Activated naive CD8-positive, alpha-beta T cell treated with anti-CD3 and anti-CD28 coated beads, Interleukin-2, amount 10 ng/mL, durations not matched to agents 7 days and 5 days (primary cell): ENCODE data around the gene MRPL10. TPM values are rescaled to one million over a fixed set of nuclear protein-coding genes. Genes with fewer than 3 reads are reported as not detected.
"Not testable (repeated sequence)": the region's sequence is repeated elsewhere in the genome, so short reads cannot be mapped to it uniquely, and the experiment has no call there.

Experiments
- ATAC-seq: fragments of 150-1000 bp; cut with Tn5 transposase; one replicate; pipeline ENCODE4 v1.10.0; 2021; ENCODE audit warnings: low read depth, moderate library complexity
- POLR2A ChIA-PET: fragments of 350-600 bp; sonication (Branson Sonifier 250); formaldehyde crosslinking; loops from one replicate; lab custom pipeline; 2021; ENCODE audit warnings: antibody characterized with exemption; lab: Charles Lee
- DNase-seq: peaks from one replicate; pipeline ENCODE4 v3.0.0; 2021
- H3K27ac Mint-ChIP-seq: one replicate; pipeline ENCODE4 v1.8.0; 2022; ENCODE audit warnings: mild to moderate bottlenecking, mixed read lengths
- H3K27me3 Mint-ChIP-seq: one replicate; pipeline ENCODE4 v1.8.0; 2022; ENCODE audit warnings: mild to moderate bottlenecking, moderate library complexity, mixed read lengths
- H3K36me3 Mint-ChIP-seq: one replicate; pipeline ENCODE4 v1.8.0; 2021; ENCODE audit warnings: mild to moderate bottlenecking, mixed read lengths
- H3K4me1 Mint-ChIP-seq: one replicate; pipeline ENCODE4 v1.8.0; 2021; ENCODE audit warnings: mixed read lengths
- H3K4me3 Mint-ChIP-seq: one replicate; pipeline ENCODE4 v1.8.0; 2022; ENCODE audit warnings: mild to moderate bottlenecking, moderate library complexity, mixed read lengths
- H3K9me3 Mint-ChIP-seq: one replicate; pipeline ENCODE4 v1.8.0; 2021; ENCODE audit warnings: mixed read lengths
- total RNA-seq, 2 experiments: library from RNA; stranded (reverse); gene quantifications; one replicate each; pipeline ENCODE4 v1.2.3, GENCODE V29; 2021

The MRPL10 gene
- total RNA-seq, 2 experiments from 2014 or later, result 49.7 to 50.3 TPM

- H3K4me1 Mint-ChIP-seq, result peaks cover 7% of the 10 kb centered on the region
- POLR2A ChIA-PET, result no interaction called here
- H3K4me3 Mint-ChIP-seq, result no peak overlapping the region
- H3K36me3 Mint-ChIP-seq, result no peaks in the 10 kb centered on the region
- no peak for DNase-seq
- no peak for ATAC-seq
- H3K27me3 Mint-ChIP-seq, result peaks cover 52% of the 10 kb centered on the region
- peaks cover 9% of the 10 kb centered on the region for H3K9me3 Mint-ChIP-seq
- no peak overlapping the region for H3K27ac Mint-ChIP-seq
These were observed 56.3 kb downstream of the MRPL10 start for GRCh38 chr17:47774987-47775580.

DNA sequence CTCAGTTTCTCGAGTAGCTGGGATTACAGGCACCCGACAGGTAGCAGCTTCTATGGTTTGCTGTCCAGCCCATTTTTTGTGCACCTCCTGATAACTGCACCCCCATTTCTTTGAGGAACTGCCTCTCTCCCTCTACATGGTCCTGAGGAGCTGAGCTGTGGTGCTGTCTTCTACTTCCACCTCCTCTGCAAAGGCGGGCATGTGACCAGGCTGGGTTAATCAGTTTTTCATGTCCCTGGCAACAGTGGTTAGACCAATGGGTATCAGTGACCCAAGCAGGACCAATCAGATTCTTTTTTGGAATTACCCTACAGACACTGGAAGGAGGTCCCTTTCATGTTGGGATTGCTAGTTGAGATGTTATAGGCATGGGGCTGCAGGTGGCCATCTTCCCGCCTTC is 57.0 kb downstream of the MRPL10 start:
- Mint-ChIP-seq H3K4me1 (peaks cover 7% of the 10 kb centered on the region), H3K4me3 (no peak overlapping the region), H3K27ac (no peak overlapping the region), H3K36me3 (no peaks in the 10 kb centered on the region), H3K9me3 (peaks cover 9% of the 10 kb centered on the region), H3K27me3 (peaks cover 44% of the 10 kb centered on the region)
- POLR2A ChIA-PET, result interaction anchor here (1.1 kb wide), 1 partner anchor 30 kb away, joined by 3 read pairs; no protein-coding TSS in a partner anchor
- DNase-seq (no peak), ATAC-seq (no peak)

DNA sequence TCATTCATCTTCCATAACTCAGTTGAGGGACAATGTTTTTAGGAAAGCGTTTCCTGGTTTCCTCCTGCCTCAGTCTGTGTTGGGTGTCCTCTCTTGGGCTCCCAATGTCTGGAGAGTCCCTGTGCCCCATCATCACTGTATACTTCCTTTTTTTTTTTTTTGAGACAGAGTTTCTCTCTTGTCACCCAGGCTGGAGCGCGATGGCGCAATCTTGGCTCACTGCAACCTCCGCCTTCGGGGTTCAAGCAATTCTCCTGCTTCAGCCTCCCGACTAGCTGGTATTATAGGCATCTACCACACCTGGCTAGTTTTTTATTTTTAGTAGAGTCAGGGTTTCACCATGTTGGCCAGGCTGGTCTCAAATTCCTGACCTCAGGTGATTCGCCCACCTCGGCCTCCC is 57.7 kb downstream of the MRPL10 start:
- not testable (repeated sequence) for H3K4me1 Mint-ChIP-seq, ATAC-seq, DNase-seq, H3K4me3 Mint-ChIP-seq, H3K9me3 Mint-ChIP-seq, H3K27ac Mint-ChIP-seq, H3K36me3 Mint-ChIP-seq
- POLR2A ChIA-PET, result interaction anchor here (1.1 kb wide), 1 partner anchor 31 kb away, joined by 3 read pairs; no protein-coding TSS in a partner anchor
- H3K27me3 Mint-ChIP-seq, result peaks cover 42% of the 10 kb centered on the region

Other genes starting within 250 kb of the MRPL10 start
- gene KPNB1, start 181.6 kb downstream of the MRPL10 start, total RNA-seq, result 100 to 1,000 TPM; 335 TPM
- 1 to 10 TPM; 8.0 to 8.9 TPM for gene TBKBP1, start 137.4 kb downstream of the MRPL10 start, total RNA-seq
- 10 to 100 TPM; 20.7 to 22.8 TPM for gene TBX21, start 98.3 kb downstream of the MRPL10 start, total RNA-seq
- 10 to 100 TPM; 50.8 to 50.9 TPM for gene OSBPL7, start 9.7 kb downstream of the MRPL10 start, total RNA-seq
- gene LRRC46, start 129 bp upstream of the MRPL10 start, total RNA-seq, result under 1 TPM; 0.42 to 0.43 TPM
- 10 to 100 TPM; 38.0 to 39.6 TPM for gene SCRN2, start 9.7 kb upstream of the MRPL10 start, total RNA-seq
- under 1 TPM; 0.09 to 0.22 TPM for gene SP6, start 19.6 kb upstream of the MRPL10 start, total RNA-seq
- gene SP2, start 64.7 kb upstream of the MRPL10 start, total RNA-seq, result 10 to 100 TPM; 28.1 to 28.2 TPM
- gene PNPO, start 110.0 kb upstream of the MRPL10 start, total RNA-seq, result 10 to 100 TPM; 32.5 to 32.8 TPM
- not detected for gene PRR15L, start 126.3 kb upstream of the MRPL10 start, total RNA-seq
- gene CDK5RAP3, start 139.6 kb upstream of the MRPL10 start, total RNA-seq, result 100 to 1,000 TPM; 286 to 287 TPM
- 1 to 10 TPM; 6.1 to 8.8 TPM for gene COPZ2, start 206.3 kb upstream of the MRPL10 start, total RNA-seq
- 10 to 100 TPM; 62.2 to 63.1 TPM for gene NFE2L1, start 216.8 kb upstream of the MRPL10 start, total RNA-seq